Motor neuron (in vitro differentiated cells): ENCODE data around the gene ADORA1. TPM values are rescaled to one million over a fixed set of nuclear protein-coding genes. Genes with fewer than 3 reads are reported as not detected.

Experiments
- ATAC-seq, 8 experiments: fragments of 200-7000 bp; cut with Tn5 transposase; replicated peaks in 6 of 8; 2 replicates each; pipeline ENCODE4 v1.8.0; 2021; ENCODE audit warnings: mild to moderate bottlenecking in 8 of 8, moderate library complexity in 8 of 8
- H3K27ac ChIP-seq, 2 donors: fragments of 250-450 bp; sonication (Bioruptor Pico); 2 replicates each; pipeline ENCODE4 v1.9.0; 2021; ENCODE audit warnings: antibody characterized with exemption in 2 of 2, mild to moderate bottlenecking in 2 of 2, moderate library complexity in 1 of 2
- H3K4me1 ChIP-seq, 2 donors: fragments of 250-450 bp; sonication (Bioruptor Pico); replicated peaks in 1 of 2; 2 replicates each; pipeline ENCODE4 v1.6.1; 2021; ENCODE audit warnings: antibody characterized with exemption in 2 of 2, mild to moderate bottlenecking in 2 of 2, moderate library complexity in 1 of 2
- H3K4me3 ChIP-seq, 5 donors: fragments of 250-450 bp; sonication (Bioruptor Pico); 2 replicates each; pipeline ENCODE4 v1.9.0; 2021; ENCODE audit warnings: antibody characterized with exemption in 5 of 5, mild to moderate bottlenecking in 5 of 5, moderate library complexity in 4 of 5
- WGBS, 10 experiments: fragments of 450-650 bp; shearing (Covaris generic); methylation state at CpG; one replicate each; pipeline ENCODE4 v1.0.0; 2022; 5-methylcytosine and 5-hydroxymethylcytosine counted together
- in situ Hi-C, 9 experiments: fragments of 400-800 bp; cut with MboI; loops; one replicate each; pipeline ENCODE4 v1.15.0; 2021; ENCODE audit warnings: low sequenced_read_pairs in 9 of 9, low pct_unique_long_range_greater_than_20kb in 2 of 9; ENCODE audit not compliant: unreplicated experiment in 9 of 9
- total RNA-seq, 8 experiments: library from RNA; unstranded; fragments of 300-600 nt; gene quantifications; 2 replicates each; pipeline versions ENCODE4 v1.2.3 to v1.2.4, GENCODE V29; 2022

Gene ADORA1
- total RNA-seq, 8 experiments from 2014 or later: 3.2 to 15.5 (median 3.9) TPM

- Histone ChIP-seq H3K27ac (peak overlapping the region in 1 of 2 donors; percentile 41), H3K4me1 (peaks cover 18 to 28% of the 10 kb centered on the region in 2 donors), H3K4me3 (no peak overlapping the region)
- peak in 7 of 8 experiments; percentile 15 to 51 (median 46) for ATAC-seq
- in situ Hi-C loops: no loop called here
- WGBS, 10 experiments: 0 to 23% (median 13%) methylated on average over 1 to 5 of the region's 5 CpGs; no CpG with 5 or more reads in 2 of the 10 experiments
Observed at GRCh38 chr1:203178083-203178482, 50.6 kb downstream of the ADORA1 start.

- no peak for ATAC-seq
- in situ Hi-C loops: no loop called here
- 64 to 100% (median 92%) methylated on average over 2 to 9 of the region's 14 CpGs; no CpG with 5 or more reads in 2 of the 10 experiments for WGBS, 10 experiments
- H3K4me3 ChIP-seq: no peak overlapping the region
- H3K4me1 ChIP-seq: peaks cover 18 to 24% of the 10 kb centered on the region in 2 donors
- no peak overlapping the region for H3K27ac ChIP-seq
Observed at GRCh38 chr1:203178821-203179666, 51.5 kb downstream of the ADORA1 start.

- WGBS, 10 experiments: 87 to 97% (median 91%) methylated on average over 1 to 5 of the region's 10 CpGs; no CpG with 5 or more reads in 6 of the 10 experiments
- no peak for ATAC-seq
Observed at GRCh38 chr1:203179667-203180005, 52.1 kb downstream of the ADORA1 start.

GRCh38 chr1:203180611-203181330, 53.2 kb downstream of the ADORA1 start:
- Histone ChIP-seq H3K4me1 (peaks cover 17 to 18% of the 10 kb centered on the region in 2 donors), H3K27ac (no peak overlapping the region), H3K4me3 (no peak overlapping the region)
- ATAC-seq: no peak
- in situ Hi-C loops: no loop called here
- WGBS, 10 experiments: 74 to 80% (median 77%) methylated on average over 1 to 10 of the region's 11 CpGs; no CpG with 5 or more reads in 4 of the 10 experiments

More at GRCh38 chr1:203179667-203180005, 52.1 kb downstream of the ADORA1 start:
- peaks cover 18 to 24% of the 10 kb centered on the region in 2 donors for H3K4me1 ChIP-seq
- no peak overlapping the region for H3K4me3 ChIP-seq
- in situ Hi-C loops: no loop called here
- no peak overlapping the region for H3K27ac ChIP-seq

GRCh38 chr1:203181586-203182386, 54.3 kb downstream of the ADORA1 start:
- Histone ChIP-seq H3K4me3 (no peak overlapping the region), H3K4me1 (peaks cover 19 to 23% of the 10 kb centered on the region in 2 donors), H3K27ac (no peak overlapping the region)
- ATAC-seq: no peak
- in situ Hi-C loops: no loop called here
- 52 to 89% (median 71%) methylated on average over 2 to 10 of the region's 10 CpGs; no CpG with 5 or more reads in 4 of the 10 experiments for WGBS, 10 experiments

GRCh38 chr1:203182387-203182953, 54.9 kb downstream of the ADORA1 start:
- in situ Hi-C loops: no loop called here
- Histone ChIP-seq H3K4me1 (peaks cover 20 to 23% of the 10 kb centered on the region in 2 donors), H3K4me3 (no peak overlapping the region), H3K27ac (no peak overlapping the region)
- ATAC-seq: no peak
- WGBS, 10 experiments: 91 to 100% (median 100%) methylated on average over 1 to 7 of the region's 7 CpGs; no CpG with 5 or more reads in 5 of the 10 experiments

GRCh38 chr1:203183828-203184227, 56.3 kb downstream of the ADORA1 start:
- in situ Hi-C loops: no loop called here
- Histone ChIP-seq H3K27ac (no peak overlapping the region), H3K4me1 (peaks cover 11 to 12% of the 10 kb centered on the region in 2 donors), H3K4me3 (no peak overlapping the region)
- WGBS, 10 experiments: 17 to 100% (median 75%) methylated on average over 1 to 2 of the region's 2 CpGs; no CpG with 5 or more reads in 4 of the 10 experiments
- ATAC-seq: no peak

- in situ Hi-C loops: no loop called here
- peaks cover 11 to 12% of the 10 kb centered on the region in 2 donors for H3K4me1 ChIP-seq
- WGBS, 10 experiments: 55 to 91% (median 80%) methylated on average over 1 to 4 of the region's 4 CpGs; no CpG with 5 or more reads in 3 of the 10 experiments
- no peak for ATAC-seq
- H3K4me3 ChIP-seq: no peak overlapping the region
- no peak overlapping the region for H3K27ac ChIP-seq
Observed at GRCh38 chr1:203184467-203184866, 56.9 kb downstream of the ADORA1 start.

GRCh38 chr1:203185061-203185461, 57.5 kb downstream of the ADORA1 start:
- ATAC-seq: no peak
- in situ Hi-C loops: no loop called here
- H3K27ac ChIP-seq: no peak overlapping the region
- 52 to 100% (median 100%) methylated on average over 1 to 6 of the region's 10 CpGs; no CpG with 5 or more reads in 3 of the 10 experiments for WGBS, 10 experiments
- peaks cover 11 to 12% of the 10 kb centered on the region in 2 donors for H3K4me1 ChIP-seq
- no peak overlapping the region for H3K4me3 ChIP-seq

GRCh38 chr1:203185585-203185984, 58.1 kb downstream of the ADORA1 start:
- H3K4me3 ChIP-seq: no peak overlapping the region
- H3K27ac ChIP-seq: no peak overlapping the region
- no peak for ATAC-seq
- in situ Hi-C loops: no loop called here
- peaks cover 11 to 12% of the 10 kb centered on the region in 2 donors for H3K4me1 ChIP-seq
- 20 to 100% (median 87%) methylated on average over 1 to 4 of the region's 4 CpGs; no CpG with 5 or more reads in 2 of the 10 experiments for WGBS, 10 experiments

GRCh38 chr1:203186091-203186445, 58.5 kb downstream of the ADORA1 start:
- peaks cover 11 to 12% of the 10 kb centered on the region in 2 donors for H3K4me1 ChIP-seq
- no peak overlapping the region for H3K27ac ChIP-seq
- peak in 1 of 8 experiments; percentile 7 for ATAC-seq
- H3K4me3 ChIP-seq: no peak overlapping the region
- in situ Hi-C loops: no loop called here
- 58 to 74% (median 68%) methylated on average over 2 to 3 of the region's 5 CpGs; no CpG with 5 or more reads in 6 of the 10 experiments for WGBS, 10 experiments
